ENCODE measurements around the gene DCX. TPM values are rescaled to one million over a fixed set of nuclear protein-coding genes. Genes with fewer than 3 reads are reported as not detected.

DCX gene
- total RNA-seq, 1 donor from 2014 or later = not detected

GRCh38 chrX:111336141-111336540 lies 75.9 kb downstream of the DCX start:
- Histone ChIP-seq H3K9me3 (no peaks in the 10 kb centered on the region), H3K4me3 (no peak overlapping the region), H3K27me3 (no peaks in the 10 kb centered on the region), H3K36me3 (no peaks in the 10 kb centered on the region), H3K4me1 (no peaks in the 10 kb centered on the region), H3K27ac (no peak overlapping the region)
- ATAC-seq (no peak), DNase-seq (no peak)
- TF ChIP-seq, protein P1, sequence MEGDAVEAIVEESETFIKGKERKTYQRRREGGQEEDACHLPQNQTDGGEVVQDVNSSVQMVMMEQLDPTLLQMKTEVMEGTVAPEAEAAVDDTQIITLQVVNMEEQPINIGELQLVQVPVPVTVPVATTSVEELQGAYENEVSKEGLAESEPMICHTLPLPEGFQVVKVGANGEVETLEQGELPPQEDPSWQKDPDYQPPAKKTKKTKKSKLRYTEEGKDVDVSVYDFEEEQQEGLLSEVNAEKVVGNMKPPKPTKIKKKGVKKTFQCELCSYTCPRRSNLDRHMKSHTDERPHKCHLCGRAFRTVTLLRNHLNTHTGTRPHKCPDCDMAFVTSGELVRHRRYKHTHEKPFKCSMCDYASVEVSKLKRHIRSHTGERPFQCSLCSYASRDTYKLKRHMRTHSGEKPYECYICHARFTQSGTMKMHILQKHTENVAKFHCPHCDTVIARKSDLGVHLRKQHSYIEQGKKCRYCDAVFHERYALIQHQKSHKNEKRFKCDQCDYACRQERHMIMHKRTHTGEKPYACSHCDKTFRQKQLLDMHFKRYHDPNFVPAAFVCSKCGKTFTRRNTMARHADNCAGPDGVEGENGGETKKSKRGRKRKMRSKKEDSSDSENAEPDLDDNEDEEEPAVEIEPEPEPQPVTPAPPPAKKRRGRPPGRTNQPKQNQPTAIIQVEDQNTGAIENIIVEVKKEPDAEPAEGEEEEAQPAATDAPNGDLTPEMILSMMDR (IDR thresholded peaks at IDR 0.05) = no peak
- intact Hi-C loops (cut with DNase I) = no loop called here

DNA sequence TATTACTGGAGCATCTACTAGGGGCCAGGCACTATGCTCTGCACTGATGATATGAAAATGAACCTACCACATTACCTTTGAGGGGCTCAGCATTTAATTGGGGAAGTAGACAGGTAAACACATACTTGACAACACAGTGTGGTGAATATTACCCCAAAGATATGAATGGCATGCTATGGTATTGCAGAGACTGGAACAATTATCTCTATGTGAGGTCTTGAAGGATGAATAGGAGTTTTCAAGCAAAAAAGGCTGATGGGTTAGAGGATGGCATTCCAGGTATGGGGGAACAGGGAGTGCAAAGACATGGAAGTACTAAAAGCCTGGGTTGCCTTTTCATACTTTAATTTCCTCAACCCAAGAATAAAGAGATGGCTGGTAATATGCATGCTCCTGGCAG lies 82.6 kb downstream of the DCX start:
- ATAC-seq = no peak
- TF ChIP-seq, protein P1 (IDR thresholded peaks at IDR 0.05) = no peak
- intact Hi-C loops (cut with DNase I) = no loop called here
- Histone ChIP-seq H3K27me3 (no peaks in the 10 kb centered on the region), H3K4me3 (no peak overlapping the region), H3K27ac (no peak overlapping the region), H3K9me3 (no peaks in the 10 kb centered on the region), H3K4me1 (no peaks in the 10 kb centered on the region), H3K36me3 (no peaks in the 10 kb centered on the region)
- DNase-seq = no peak

GRCh38 chrX:111328858-111329257 lies 83.1 kb downstream of the DCX start:
- Histone ChIP-seq H3K9me3 (no peaks in the 10 kb centered on the region), H3K36me3 (no peaks in the 10 kb centered on the region), H3K4me1 (no peaks in the 10 kb centered on the region), H3K4me3 (no peak overlapping the region), H3K27ac (no peak overlapping the region), H3K27me3 (no peaks in the 10 kb centered on the region)
- ATAC-seq = no peak
- intact Hi-C loops (cut with DNase I) = no loop called here
- DNase-seq = no peak
- TF ChIP-seq, protein P1 (IDR thresholded peaks at IDR 0.05) = no peak

DNA sequence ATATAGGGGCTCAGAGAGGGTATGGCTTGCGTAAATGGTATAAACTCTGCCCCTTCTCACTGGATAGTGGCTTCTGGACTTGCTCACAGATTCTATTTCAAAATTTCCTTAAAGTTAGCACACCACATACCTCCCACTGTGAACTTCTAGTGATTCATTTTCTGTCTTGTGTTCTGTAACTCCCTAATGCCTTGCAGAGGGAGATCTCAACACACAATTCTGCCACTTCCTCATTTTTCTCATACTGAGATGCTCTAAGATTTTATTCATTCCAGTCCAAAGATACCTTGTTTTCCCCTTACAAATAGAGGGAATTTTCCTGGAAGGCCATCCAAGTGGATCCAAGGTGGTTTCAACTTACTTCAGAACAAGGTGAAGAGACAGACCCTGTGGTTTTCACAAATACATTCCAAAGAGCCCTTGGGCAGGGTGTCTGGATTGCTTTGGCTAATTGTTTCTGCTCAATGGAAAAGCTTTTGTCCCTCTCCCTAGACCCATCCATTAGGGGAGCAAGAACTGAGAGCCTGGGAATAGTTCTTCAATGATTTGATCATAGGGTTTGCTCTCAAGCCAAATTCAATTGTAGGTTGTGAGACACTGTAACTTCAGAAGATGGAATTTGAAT lies 89.6 kb downstream of the DCX start:
- Histone ChIP-seq H3K36me3 (no peaks in the 10 kb centered on the region), H3K4me3 (no peak overlapping the region), H3K27me3 (no peaks in the 10 kb centered on the region), H3K9me3 (no peaks in the 10 kb centered on the region), H3K4me1 (no peaks in the 10 kb centered on the region), H3K27ac (no peak overlapping the region)
- TF ChIP-seq, protein P1 (IDR thresholded peaks at IDR 0.05) = no peak
- no peak for DNase-seq
- ATAC-seq = no peak
- intact Hi-C loops (cut with DNase I) = no loop called here

GRCh38 chrX:111319451-111319850 lies 92.5 kb downstream of the DCX start:
- TF ChIP-seq, protein P1 (IDR thresholded peaks at IDR 0.05) = no peak
- H3K27ac ChIP-seq = no peak overlapping the region
- no peaks in the 10 kb centered on the region for H3K27me3 ChIP-seq
- no peak overlapping the region for H3K4me3 ChIP-seq
- ATAC-seq (no peak), DNase-seq (no peak)
- no peaks in the 10 kb centered on the region for H3K36me3 ChIP-seq
- intact Hi-C loops (cut with DNase I) = no loop called here
- H3K9me3 ChIP-seq = no peaks in the 10 kb centered on the region
- H3K4me1 ChIP-seq = no peaks in the 10 kb centered on the region

DNA sequence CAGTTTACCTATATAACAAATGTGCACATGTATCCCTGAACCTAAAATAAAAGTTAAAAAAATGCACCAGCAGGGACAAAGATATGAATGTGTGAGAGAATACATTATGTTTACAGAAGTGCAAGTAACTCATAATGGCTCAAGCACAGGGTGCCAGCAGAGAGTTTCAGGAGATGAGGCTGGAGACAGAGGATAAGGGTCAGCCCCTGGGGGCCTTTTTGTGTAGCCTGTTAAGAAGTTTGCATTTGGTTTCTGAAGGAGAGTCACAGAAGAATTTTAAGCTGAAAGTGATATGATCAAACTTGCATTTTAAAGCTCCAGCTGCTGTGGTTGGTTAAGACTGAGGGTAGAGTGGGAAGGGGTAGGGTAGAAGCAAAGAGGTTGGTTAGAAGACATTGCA lies 93.1 kb downstream of the DCX start:
- Histone ChIP-seq H3K4me3 (no peak overlapping the region), H3K27ac (no peak overlapping the region), H3K4me1 (no peaks in the 10 kb centered on the region), H3K27me3 (no peaks in the 10 kb centered on the region), H3K9me3 (no peaks in the 10 kb centered on the region), H3K36me3 (no peaks in the 10 kb centered on the region)
- TF ChIP-seq, protein P1 (IDR thresholded peaks at IDR 0.05) = no peak
- no peak for ATAC-seq
- no peak for DNase-seq
- intact Hi-C loops (cut with DNase I) = no loop called here
